AG09319 (cell line): ENCODE data around the gene CNR2.

Experiments used
- DNase-seq: peaks from one replicate; pipeline ENCODE4 v3.0.0-alpha.2; 2010; ENCODE audit warnings: low read depth; ENCODE audit errors: extremely low read depth
- TF ChIP-seq, protein P1 (sequence below): IDR thresholded peaks from 2 replicates; pipeline ENCODE4 v1.5.1; 2011; ENCODE audit warnings: low read depth, mild to moderate bottlenecking, inconsistent platforms, low read length, moderate library complexity

Gene CNR2

DNA sequence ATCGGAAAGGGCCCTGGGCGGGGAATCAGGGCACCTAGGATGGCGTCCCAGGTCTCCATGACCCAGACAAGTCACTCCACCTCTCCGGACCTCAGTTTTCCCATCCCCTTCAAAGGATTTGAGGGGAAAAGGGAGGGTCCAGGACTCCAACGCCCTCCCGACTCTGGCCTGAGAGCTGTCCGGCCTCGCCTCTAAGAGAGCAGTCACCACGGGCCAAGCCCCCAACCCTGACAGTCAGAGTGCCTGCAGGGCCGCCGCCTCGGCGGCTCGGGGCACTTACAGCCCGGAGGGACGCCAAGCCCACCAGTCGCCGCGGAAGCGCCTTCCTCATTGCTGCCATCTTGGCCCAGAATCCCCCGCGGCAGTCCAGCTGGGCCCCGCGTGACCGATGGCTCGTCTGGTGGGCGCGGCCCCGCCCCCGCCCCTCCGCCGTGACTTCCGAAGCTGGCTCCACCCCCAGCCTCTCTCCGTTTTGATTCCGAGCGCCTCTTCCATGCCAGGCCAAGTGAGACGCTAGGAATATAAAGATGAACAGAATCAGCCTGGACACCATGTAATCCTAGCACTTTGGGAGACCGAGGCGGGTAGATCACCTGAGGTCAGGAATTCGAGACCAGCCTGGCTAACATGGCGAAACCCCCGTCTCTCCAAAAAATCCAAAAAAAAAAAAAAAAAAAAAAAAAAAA is 87.9 kb downstream of the CNR2 start, which contains the start of gene HMGCL:
Gene HMGCL, minus strand, starts transcription at position 354 of the 686 bp plus-strand sequence. Its CDS starts 14 bp downstream, at position 340.
- TF ChIP-seq, protein P1, sequence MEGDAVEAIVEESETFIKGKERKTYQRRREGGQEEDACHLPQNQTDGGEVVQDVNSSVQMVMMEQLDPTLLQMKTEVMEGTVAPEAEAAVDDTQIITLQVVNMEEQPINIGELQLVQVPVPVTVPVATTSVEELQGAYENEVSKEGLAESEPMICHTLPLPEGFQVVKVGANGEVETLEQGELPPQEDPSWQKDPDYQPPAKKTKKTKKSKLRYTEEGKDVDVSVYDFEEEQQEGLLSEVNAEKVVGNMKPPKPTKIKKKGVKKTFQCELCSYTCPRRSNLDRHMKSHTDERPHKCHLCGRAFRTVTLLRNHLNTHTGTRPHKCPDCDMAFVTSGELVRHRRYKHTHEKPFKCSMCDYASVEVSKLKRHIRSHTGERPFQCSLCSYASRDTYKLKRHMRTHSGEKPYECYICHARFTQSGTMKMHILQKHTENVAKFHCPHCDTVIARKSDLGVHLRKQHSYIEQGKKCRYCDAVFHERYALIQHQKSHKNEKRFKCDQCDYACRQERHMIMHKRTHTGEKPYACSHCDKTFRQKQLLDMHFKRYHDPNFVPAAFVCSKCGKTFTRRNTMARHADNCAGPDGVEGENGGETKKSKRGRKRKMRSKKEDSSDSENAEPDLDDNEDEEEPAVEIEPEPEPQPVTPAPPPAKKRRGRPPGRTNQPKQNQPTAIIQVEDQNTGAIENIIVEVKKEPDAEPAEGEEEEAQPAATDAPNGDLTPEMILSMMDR = no peak
- peak; percentile 67 for DNase-seq

DNA sequence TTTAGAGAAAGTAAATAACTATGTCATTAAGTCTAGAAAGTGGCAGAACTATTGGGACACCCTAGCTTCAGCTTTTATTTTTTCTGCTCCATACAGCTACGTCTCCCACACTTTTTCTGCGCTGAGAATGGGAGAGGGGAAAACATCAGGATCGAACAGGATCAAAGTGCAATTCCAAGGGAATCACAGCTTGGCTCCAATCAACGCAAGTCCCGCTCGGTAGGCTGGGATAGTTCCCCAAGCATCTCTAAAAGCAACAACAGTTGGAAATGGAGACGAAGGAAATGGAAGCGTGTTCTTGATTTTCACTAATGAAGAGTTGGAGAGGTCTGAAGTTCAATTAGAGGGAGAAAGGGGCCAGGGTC is 88.5 kb downstream of the CNR2 start:
- no peak for DNase-seq
- TF ChIP-seq, protein P1 = no peak

DNA sequence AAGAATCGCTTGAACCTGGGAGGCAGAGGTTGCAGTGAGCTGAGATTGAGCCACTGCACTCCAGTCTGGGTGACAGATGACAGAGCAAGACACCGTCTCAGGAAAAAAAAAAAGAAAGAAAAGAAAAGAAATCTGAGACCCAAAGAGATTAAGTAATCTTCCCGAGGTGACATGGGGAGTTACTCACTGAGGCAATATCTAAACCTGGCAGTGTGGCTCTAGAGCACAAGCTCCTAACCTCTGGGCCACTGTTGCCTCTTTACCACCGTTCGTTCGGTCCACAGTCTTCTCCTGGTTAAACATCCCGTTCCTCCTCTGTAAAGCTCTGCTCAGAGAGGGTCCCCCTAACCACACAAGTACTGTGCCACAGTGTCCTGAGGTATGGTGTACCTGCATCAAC is 89.4 kb downstream of the CNR2 start:
- no peak for DNase-seq
- TF ChIP-seq, protein P1 = no peak
